Mammary epithelial cell (primary cell): ENCODE data around the gene MAD1L1.

Source experiments
- EZH2 ChIP-seq: IDR thresholded peaks from 2 replicates; pipeline ENCODE4 v1.6.1; 2012; ENCODE audit warnings: low read length, inconsistent platforms, borderline replicate concordance
- TF ChIP-seq, protein P1 (sequence below), 2 donors: IDR thresholded peaks in 1 of 2; conservative IDR thresholded peaks in 1 of 2; 2 replicates each; pipeline ENCODE4 v1.5.1; 2011 to 2012; ENCODE audit warnings: inconsistent platforms in 2 of 2, low read length in 2 of 2, mild to moderate bottlenecking in 2 of 2, control low read depth in 1 of 2, low read depth in 1 of 2; ENCODE audit not compliant: insufficient read depth in 1 of 2; ENCODE audit errors: extremely low read depth in 1 of 2

GRCh38 chr7:2041496-2042367, 191.0 kb downstream of the MAD1L1 start:
- TF ChIP-seq, protein P1, sequence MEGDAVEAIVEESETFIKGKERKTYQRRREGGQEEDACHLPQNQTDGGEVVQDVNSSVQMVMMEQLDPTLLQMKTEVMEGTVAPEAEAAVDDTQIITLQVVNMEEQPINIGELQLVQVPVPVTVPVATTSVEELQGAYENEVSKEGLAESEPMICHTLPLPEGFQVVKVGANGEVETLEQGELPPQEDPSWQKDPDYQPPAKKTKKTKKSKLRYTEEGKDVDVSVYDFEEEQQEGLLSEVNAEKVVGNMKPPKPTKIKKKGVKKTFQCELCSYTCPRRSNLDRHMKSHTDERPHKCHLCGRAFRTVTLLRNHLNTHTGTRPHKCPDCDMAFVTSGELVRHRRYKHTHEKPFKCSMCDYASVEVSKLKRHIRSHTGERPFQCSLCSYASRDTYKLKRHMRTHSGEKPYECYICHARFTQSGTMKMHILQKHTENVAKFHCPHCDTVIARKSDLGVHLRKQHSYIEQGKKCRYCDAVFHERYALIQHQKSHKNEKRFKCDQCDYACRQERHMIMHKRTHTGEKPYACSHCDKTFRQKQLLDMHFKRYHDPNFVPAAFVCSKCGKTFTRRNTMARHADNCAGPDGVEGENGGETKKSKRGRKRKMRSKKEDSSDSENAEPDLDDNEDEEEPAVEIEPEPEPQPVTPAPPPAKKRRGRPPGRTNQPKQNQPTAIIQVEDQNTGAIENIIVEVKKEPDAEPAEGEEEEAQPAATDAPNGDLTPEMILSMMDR (conservative IDR thresholded peaks at IDR 0.05 in 1 of 2, IDR thresholded peaks at IDR 0.05 in 1 of 2; ENCODE audit: extremely low read depth in 1 of 2, insufficient read depth in 1 of 2, low read depth in 1 of 2, low read length in 2 of 2): no peak
- no peak for TF ChIP-seq EZH2
